ENCODE results near the gene AR.

AR gene

DNA sequence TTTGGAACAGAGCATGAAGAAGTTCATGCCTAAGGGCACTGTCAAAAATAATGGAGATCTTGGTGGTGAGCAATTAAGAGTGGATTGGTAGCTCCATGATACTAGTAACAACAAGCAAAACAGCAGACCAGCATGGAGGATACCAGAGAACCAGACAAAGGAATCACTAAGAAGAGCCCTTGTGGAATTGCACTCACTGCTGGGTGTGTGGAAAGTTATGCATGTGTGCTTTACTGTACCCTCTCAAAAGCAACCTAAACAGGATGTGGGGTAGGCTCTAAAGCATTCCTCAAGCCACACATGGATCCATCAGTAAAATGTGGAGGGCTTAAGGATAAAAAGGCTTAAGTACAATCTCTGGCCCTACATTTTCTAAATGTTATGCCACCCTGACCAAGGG lies 69.5 kb downstream of the AR start:
- Histone ChIP-seq H3K4me1 (ENCODE audit: control insufficient read depth, low read depth, low read length) (no peaks in the 10 kb centered on the region), H3K4me2 (ENCODE audit: low read length) (no peak overlapping the region), H3K23ac (ENCODE audit: low read length) (no peak overlapping the region), H2BK15ac (replicated peaks; ENCODE audit: low read depth) (no peak overlapping the region), H3K79me1 (ENCODE audit: low read length) (no peaks in the 10 kb centered on the region), H3K27ac (ENCODE audit: low read depth, low read length) (no peak overlapping the region), H3K56ac (ENCODE audit: low read length) (no peak overlapping the region), H2BK120ac (ENCODE audit: low read depth, low read length) (no peak overlapping the region), H3K9ac (ENCODE audit: low read length) (no peak overlapping the region), H4K8ac (ENCODE audit: low read depth, low read length) (no peak overlapping the region), H3K36me3 (ENCODE audit: control insufficient read depth, insufficient read depth, low read length) (no peaks in the 10 kb centered on the region), H3K79me2 (ENCODE audit: control insufficient read depth, insufficient read depth, low read length) (no peaks in the 10 kb centered on the region), H3K18ac (ENCODE audit: low read length) (no peak overlapping the region), H3K27me3 (ENCODE audit: insufficient read depth, low read length, poor library complexity) (no peaks in the 10 kb centered on the region), H3K4me3 (ENCODE audit: low read length) (no peak overlapping the region), H4K5ac (ENCODE audit: low read length) (no peak overlapping the region), H2BK5ac (ENCODE audit: low read length) (no peak overlapping the region), H2AK5ac (ENCODE audit: low read length) (no peak overlapping the region), H3K4ac (ENCODE audit: low read depth, low read length) (no peak overlapping the region)
- no peak for DNase-seq

DNA sequence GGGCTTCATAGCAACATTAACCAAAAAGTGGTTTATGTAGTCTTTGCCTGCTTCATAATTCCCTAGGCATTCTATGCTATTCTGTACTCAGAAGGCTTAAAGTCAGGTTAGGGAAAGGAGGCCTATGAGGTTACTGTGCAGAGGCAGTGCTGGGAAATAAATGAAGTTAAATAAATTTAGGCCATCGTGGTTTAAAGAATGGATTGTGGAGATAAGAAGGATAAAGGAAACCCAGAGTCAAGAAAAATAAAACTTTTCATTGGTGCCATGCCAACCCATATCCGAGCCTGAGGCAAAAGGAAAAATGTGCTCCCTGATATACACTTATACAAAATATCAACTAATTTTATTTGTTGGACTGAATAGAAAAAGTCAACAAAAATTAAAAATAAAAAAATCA lies 70.2 kb downstream of the AR start:
- Histone ChIP-seq H2BK5ac (ENCODE audit: low read length) (no peak overlapping the region), H3K4ac (ENCODE audit: low read depth, low read length) (no peak overlapping the region), H3K56ac (ENCODE audit: low read length) (no peak overlapping the region), H3K4me2 (ENCODE audit: low read length) (no peak overlapping the region), H4K5ac (ENCODE audit: low read length) (no peak overlapping the region), H3K27me3 (ENCODE audit: insufficient read depth, low read length, poor library complexity) (no peaks in the 10 kb centered on the region), H3K18ac (ENCODE audit: low read length) (no peak overlapping the region), H2BK15ac (replicated peaks; ENCODE audit: low read depth) (no peak overlapping the region), H3K79me2 (ENCODE audit: control insufficient read depth, insufficient read depth, low read length) (no peaks in the 10 kb centered on the region), H3K36me3 (ENCODE audit: control insufficient read depth, insufficient read depth, low read length) (no peaks in the 10 kb centered on the region), H3K9ac (ENCODE audit: low read length) (no peak overlapping the region), H3K79me1 (ENCODE audit: low read length) (no peaks in the 10 kb centered on the region), H3K4me3 (ENCODE audit: low read length) (no peak overlapping the region), H4K8ac (ENCODE audit: low read depth, low read length) (no peak overlapping the region), H3K27ac (ENCODE audit: low read depth, low read length) (no peak overlapping the region), H3K4me1 (ENCODE audit: control insufficient read depth, low read depth, low read length) (no peaks in the 10 kb centered on the region), H3K23ac (ENCODE audit: low read length) (no peak overlapping the region), H2BK120ac (ENCODE audit: low read depth, low read length) (no peak overlapping the region), H2AK5ac (ENCODE audit: low read length) (no peak overlapping the region)
- DNase-seq, result no peak
- no CpG with 5 or more reads among the region's 2 CpGs for WGBS (ENCODE audit: extremely low coverage, insufficient coverage, low lambda C conversion rate)

DNA sequence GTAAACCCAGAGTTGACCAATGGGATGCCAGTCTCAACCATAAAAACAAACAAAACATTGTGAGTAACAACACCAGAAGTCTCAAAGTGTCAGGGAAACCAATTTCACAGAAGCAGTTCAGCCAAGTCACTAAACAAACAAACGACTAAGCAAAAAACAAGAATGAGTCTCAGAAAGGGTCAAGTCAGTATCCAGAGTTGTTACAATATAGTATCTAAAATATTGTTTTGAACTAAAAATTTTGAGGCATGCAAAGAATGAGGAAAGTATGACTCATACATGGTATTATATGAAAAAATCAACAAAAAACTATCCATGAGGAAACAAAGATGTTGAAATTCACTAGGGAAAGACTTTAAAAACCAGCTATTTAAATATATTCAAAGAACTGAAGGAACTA lies 70.6 kb downstream of the AR start:
- no CpG with 5 or more reads among the region's 1 CpG for WGBS (ENCODE audit: extremely low coverage, insufficient coverage, low lambda C conversion rate)
- Histone ChIP-seq H3K27me3 (ENCODE audit: insufficient read depth, low read length, poor library complexity) (no peaks in the 10 kb centered on the region), H2BK120ac (ENCODE audit: low read depth, low read length) (no peak overlapping the region), H2BK5ac (ENCODE audit: low read length) (no peak overlapping the region), H3K4ac (ENCODE audit: low read depth, low read length) (no peak overlapping the region), H4K5ac (ENCODE audit: low read length) (no peak overlapping the region), H3K4me2 (ENCODE audit: low read length) (no peak overlapping the region), H3K9ac (ENCODE audit: low read length) (no peak overlapping the region), H3K36me3 (ENCODE audit: control insufficient read depth, insufficient read depth, low read length) (no peaks in the 10 kb centered on the region), H3K4me3 (ENCODE audit: low read length) (no peak overlapping the region), H2AK5ac (ENCODE audit: low read length) (no peak overlapping the region), H3K79me1 (ENCODE audit: low read length) (no peaks in the 10 kb centered on the region), H2BK15ac (replicated peaks; ENCODE audit: low read depth) (no peak overlapping the region), H3K23ac (ENCODE audit: low read length) (no peak overlapping the region), H3K27ac (ENCODE audit: low read depth, low read length) (no peak overlapping the region), H4K8ac (ENCODE audit: low read depth, low read length) (no peak overlapping the region), H3K56ac (ENCODE audit: low read length) (no peak overlapping the region), H3K4me1 (ENCODE audit: control insufficient read depth, low read depth, low read length) (no peaks in the 10 kb centered on the region), H3K79me2 (ENCODE audit: control insufficient read depth, insufficient read depth, low read length) (no peaks in the 10 kb centered on the region), H3K18ac (ENCODE audit: low read length) (no peak overlapping the region)
- DNase-seq, result no peak

DNA sequence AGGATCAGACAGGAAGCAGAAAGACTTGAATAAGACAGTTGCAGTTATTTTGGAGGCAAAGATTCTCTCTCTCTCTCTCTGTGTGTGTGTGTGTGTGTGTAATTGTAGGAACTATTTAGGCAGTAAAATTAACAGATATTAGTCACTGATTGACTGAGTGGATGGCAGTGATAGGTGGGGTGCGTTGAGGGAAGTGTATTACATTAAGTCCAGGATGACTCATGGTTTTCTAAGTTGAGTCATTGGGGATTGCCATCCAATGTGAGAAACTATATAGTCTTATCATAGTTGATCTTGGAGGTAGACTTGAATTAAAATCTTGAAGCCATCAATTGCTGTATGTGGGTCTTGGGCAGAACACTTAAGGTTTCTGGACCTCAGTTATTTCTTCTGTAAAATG lies 75.4 kb downstream of the AR start:
- Histone ChIP-seq H3K23ac (ENCODE audit: low read length) (no peak overlapping the region), H2BK5ac (ENCODE audit: low read length) (no peak overlapping the region), H3K18ac (ENCODE audit: low read length) (no peak overlapping the region), H3K9ac (ENCODE audit: low read length) (no peak overlapping the region), H3K36me3 (ENCODE audit: control insufficient read depth, insufficient read depth, low read length) (no peaks in the 10 kb centered on the region), H4K5ac (ENCODE audit: low read length) (no peak overlapping the region), H2BK120ac (ENCODE audit: low read depth, low read length) (no peak overlapping the region), H3K56ac (ENCODE audit: low read length) (no peak overlapping the region), H2AK5ac (ENCODE audit: low read length) (no peak overlapping the region), H3K4me3 (ENCODE audit: low read length) (no peak overlapping the region), H4K8ac (ENCODE audit: low read depth, low read length) (no peak overlapping the region), H3K4me1 (ENCODE audit: control insufficient read depth, low read depth, low read length) (no peaks in the 10 kb centered on the region), H3K79me2 (ENCODE audit: control insufficient read depth, insufficient read depth, low read length) (no peaks in the 10 kb centered on the region), H3K4me2 (ENCODE audit: low read length) (no peak overlapping the region), H3K27ac (ENCODE audit: low read depth, low read length) (no peak overlapping the region), H2BK15ac (replicated peaks; ENCODE audit: low read depth) (no peak overlapping the region), H3K79me1 (ENCODE audit: low read length) (no peaks in the 10 kb centered on the region), H3K4ac (ENCODE audit: low read depth, low read length) (no peak overlapping the region), H3K27me3 (ENCODE audit: insufficient read depth, low read length, poor library complexity) (no peaks in the 10 kb centered on the region)
- DNase-seq, result no peak
- no CpG with 5 or more reads among the region's 1 CpG for WGBS (ENCODE audit: extremely low coverage, insufficient coverage, low lambda C conversion rate)

DNA sequence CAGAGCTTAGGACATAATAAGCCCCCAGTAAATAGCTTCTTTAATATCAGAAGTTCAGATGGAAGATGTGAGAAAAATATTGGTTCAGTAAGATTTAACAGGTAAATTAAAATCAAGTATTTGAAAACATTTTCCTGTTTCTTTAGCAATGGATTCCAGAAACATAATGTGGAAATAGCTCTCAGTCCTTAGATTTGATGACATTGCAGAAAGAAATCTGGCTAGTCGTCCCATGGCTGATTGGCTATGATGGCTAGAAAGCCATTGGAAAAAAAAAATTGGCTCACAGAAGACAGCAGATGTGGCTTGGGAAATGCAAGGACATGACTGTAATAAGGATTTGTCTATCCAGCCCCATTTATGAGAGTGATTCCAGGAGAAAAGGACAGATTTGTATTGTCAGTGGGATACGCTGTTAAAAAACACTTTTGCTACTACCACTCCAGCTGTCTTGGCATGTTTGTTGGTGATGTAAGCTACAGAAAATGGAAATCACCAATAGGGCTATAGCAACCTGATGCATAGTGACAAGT lies 78.3 kb downstream of the AR start:
- H3K79me1 ChIP-seq (ENCODE audit: low read length), result no peaks in the 10 kb centered on the region
- no CpG with 5 or more reads among the region's 2 CpGs for WGBS (ENCODE audit: extremely low coverage, insufficient coverage, low lambda C conversion rate)
- no peak overlapping the region for H3K56ac ChIP-seq (ENCODE audit: low read length)
- H2BK15ac ChIP-seq (replicated peaks; ENCODE audit: low read depth), result no peak overlapping the region
- no peak overlapping the region for H3K4me2 ChIP-seq (ENCODE audit: low read length)
- H4K8ac ChIP-seq (ENCODE audit: low read depth, low read length), result no peak overlapping the region
- H3K4ac ChIP-seq (ENCODE audit: low read depth, low read length), result no peak overlapping the region
- H3K27me3 ChIP-seq (ENCODE audit: insufficient read depth, low read length, poor library complexity), result no peaks in the 10 kb centered on the region
- H3K36me3 ChIP-seq (ENCODE audit: control insufficient read depth, insufficient read depth, low read length), result no peaks in the 10 kb centered on the region
- no peak overlapping the region for H2BK120ac ChIP-seq (ENCODE audit: low read depth, low read length)
- H3K27ac ChIP-seq (ENCODE audit: low read depth, low read length), result no peak overlapping the region
- no peak overlapping the region for H2AK5ac ChIP-seq (ENCODE audit: low read length)
- H4K5ac ChIP-seq (ENCODE audit: low read length), result no peak overlapping the region
- H3K9ac ChIP-seq (ENCODE audit: low read length), result no peak overlapping the region
- no peak for DNase-seq
- H3K18ac ChIP-seq (ENCODE audit: low read length), result no peak overlapping the region
- no peaks in the 10 kb centered on the region for H3K4me1 ChIP-seq (ENCODE audit: control insufficient read depth, low read depth, low read length)
- H2BK5ac ChIP-seq (ENCODE audit: low read length), result no peak overlapping the region
- no peak overlapping the region for H3K4me3 ChIP-seq (ENCODE audit: low read length)
- H3K23ac ChIP-seq (ENCODE audit: low read length), result no peak overlapping the region
- H3K79me2 ChIP-seq (ENCODE audit: control insufficient read depth, insufficient read depth, low read length), result no peaks in the 10 kb centered on the region

DNA sequence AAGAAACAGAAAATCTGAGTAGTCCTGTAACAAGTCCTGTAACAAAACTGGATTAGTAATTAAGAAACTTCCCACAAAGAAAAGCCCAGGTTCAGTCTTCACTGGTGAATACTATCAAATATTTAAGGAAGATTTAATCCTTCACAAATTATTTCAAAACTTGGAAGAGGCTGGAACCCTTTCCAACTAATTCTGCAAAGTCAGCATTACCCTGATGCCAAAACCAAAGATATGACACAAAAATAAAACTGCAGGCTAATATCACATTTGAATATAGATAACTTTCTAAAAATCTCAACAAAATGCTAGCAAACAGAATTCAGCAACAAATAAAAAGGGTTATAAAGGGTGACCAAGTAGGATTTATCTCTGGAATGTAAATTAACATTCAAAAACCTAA lies 80.5 kb downstream of the AR start:
- Histone ChIP-seq H3K4ac (ENCODE audit: low read depth, low read length) (no peak overlapping the region), H4K8ac (ENCODE audit: low read depth, low read length) (no peak overlapping the region), H3K4me3 (ENCODE audit: low read length) (no peak overlapping the region), H3K79me2 (ENCODE audit: control insufficient read depth, insufficient read depth, low read length) (no peaks in the 10 kb centered on the region), H3K56ac (ENCODE audit: low read length) (no peak overlapping the region), H2BK120ac (ENCODE audit: low read depth, low read length) (no peak overlapping the region), H3K18ac (ENCODE audit: low read length) (no peak overlapping the region), H3K4me1 (ENCODE audit: control insufficient read depth, low read depth, low read length) (no peaks in the 10 kb centered on the region), H3K79me1 (ENCODE audit: low read length) (no peaks in the 10 kb centered on the region), H2BK15ac (replicated peaks; ENCODE audit: low read depth) (no peak overlapping the region), H3K9ac (ENCODE audit: low read length) (no peak overlapping the region), H2AK5ac (ENCODE audit: low read length) (no peak overlapping the region), H3K4me2 (ENCODE audit: low read length) (no peak overlapping the region), H2BK5ac (ENCODE audit: low read length) (no peak overlapping the region), H3K27me3 (ENCODE audit: insufficient read depth, low read length, poor library complexity) (no peaks in the 10 kb centered on the region), H3K36me3 (ENCODE audit: control insufficient read depth, insufficient read depth, low read length) (no peaks in the 10 kb centered on the region), H4K5ac (ENCODE audit: low read length) (no peak overlapping the region), H3K27ac (ENCODE audit: low read depth, low read length) (no peak overlapping the region), H3K23ac (ENCODE audit: low read length) (no peak overlapping the region)
- DNase-seq, result no peak
